ENCODE measurements around the gene SLC35F3.
"Not testable (repeated sequence)": the region's sequence is repeated elsewhere in the genome, so short reads cannot be mapped to it uniquely, and the experiment has no call there.

SLC35F3 gene

GRCh38 chr1:234331507-234331906, 427.0 kb downstream of the SLC35F3 start:
- peaks cover 15% of the 10 kb centered on the region; the same call in 1 of the 2 replicates for H3K9me3 ChIP-seq (ENCODE audit: control insufficient read depth, insufficient read depth, low read depth, low read length)
- H3K9ac ChIP-seq (ENCODE audit: low read length) = no peak overlapping the region
- H3K4me1 ChIP-seq (ENCODE audit: control insufficient read depth, insufficient read depth, low read length) = 0 out of 2 replicates have a peak, but pooled peaks cover 4% of the 10 kb centered on the region
- no peaks in the 10 kb centered on the region for H3K36me3 ChIP-seq (ENCODE audit: control insufficient read depth, insufficient read depth, low read length)
- no peaks in the 10 kb centered on the region for H3K27me3 ChIP-seq (ENCODE audit: control insufficient read depth, insufficient read depth, low read length)
- no peak overlapping the region for H3K4me3 ChIP-seq (ENCODE audit: low read depth, low read length)
- H3K27ac ChIP-seq (ENCODE audit: low read depth, low read length) = no peak overlapping the region

GRCh38 chr1:234336359-234336758, 431.9 kb downstream of the SLC35F3 start:
- Histone ChIP-seq H3K27me3 (ENCODE audit: control insufficient read depth, insufficient read depth, low read length) (no peaks in the 10 kb centered on the region), H3K4me1 (ENCODE audit: control insufficient read depth, insufficient read depth, low read length) (0 out of 2 replicates have a peak, but pooled peaks cover 4% of the 10 kb centered on the region), H3K36me3 (ENCODE audit: control insufficient read depth, insufficient read depth, low read length) (no peaks in the 10 kb centered on the region), H3K4me3 (ENCODE audit: low read depth, low read length) (no peak overlapping the region), H3K27ac (ENCODE audit: low read depth, low read length) (no peak overlapping the region), H3K9ac (ENCODE audit: low read length) (no peak overlapping the region), H3K9me3 (ENCODE audit: control insufficient read depth, insufficient read depth, low read depth, low read length) (peaks cover 36% of the 10 kb centered on the region)

- Histone ChIP-seq H3K27me3 (ENCODE audit: control insufficient read depth, insufficient read depth, low read length) (no peaks in the 10 kb centered on the region), H3K9ac (ENCODE audit: low read length) (no peak overlapping the region), H3K4me1 (ENCODE audit: control insufficient read depth, insufficient read depth, low read length) (0 out of 2 replicates have a peak, but pooled peaks cover 2% of the 10 kb centered on the region), H3K27ac (ENCODE audit: low read depth, low read length) (no peak overlapping the region), H3K4me3 (ENCODE audit: low read depth, low read length) (no peak overlapping the region), H3K9me3 (ENCODE audit: control insufficient read depth, insufficient read depth, low read depth, low read length) (peaks cover 36% of the 10 kb centered on the region), H3K36me3 (ENCODE audit: control insufficient read depth, insufficient read depth, low read length) (no peaks in the 10 kb centered on the region)
These were observed 432.8 kb downstream of the SLC35F3 start for GRCh38 chr1:234337233-234337632.

GRCh38 chr1:234340528-234340927, 436.1 kb downstream of the SLC35F3 start:
- Histone ChIP-seq H3K27ac (ENCODE audit: low read depth, low read length) (no peak overlapping the region), H3K36me3 (ENCODE audit: control insufficient read depth, insufficient read depth, low read length) (no peaks in the 10 kb centered on the region), H3K9me3 (ENCODE audit: control insufficient read depth, insufficient read depth, low read depth, low read length) (peaks cover 35% of the 10 kb centered on the region), H3K4me1 (ENCODE audit: control insufficient read depth, insufficient read depth, low read length) (no peaks in the 10 kb centered on the region), H3K27me3 (ENCODE audit: control insufficient read depth, insufficient read depth, low read length) (no peaks in the 10 kb centered on the region), H3K4me3 (ENCODE audit: low read depth, low read length) (no peak overlapping the region), H3K9ac (ENCODE audit: low read length) (no peak overlapping the region)

- Histone ChIP-seq H3K36me3 (ENCODE audit: control insufficient read depth, insufficient read depth, low read length) (no peaks in the 10 kb centered on the region), H3K27ac (ENCODE audit: low read depth, low read length) (no peak overlapping the region), H3K4me3 (ENCODE audit: low read depth, low read length) (no peak overlapping the region), H3K27me3 (ENCODE audit: control insufficient read depth, insufficient read depth, low read length) (no peaks in the 10 kb centered on the region), H3K4me1 (ENCODE audit: control insufficient read depth, insufficient read depth, low read length) (no peaks in the 10 kb centered on the region), H3K9me3 (ENCODE audit: control insufficient read depth, insufficient read depth, low read depth, low read length) (peaks cover 21% of the 10 kb centered on the region), H3K9ac (ENCODE audit: low read length) (no peak overlapping the region)
These were observed 438.3 kb downstream of the SLC35F3 start for GRCh38 chr1:234342774-234343173.

- no peaks in the 10 kb centered on the region for H3K4me1 ChIP-seq (ENCODE audit: control insufficient read depth, insufficient read depth, low read length)
- peaks cover 14% of the 10 kb centered on the region for H3K9me3 ChIP-seq (ENCODE audit: control insufficient read depth, insufficient read depth, low read depth, low read length)
- H3K4me3 ChIP-seq (ENCODE audit: low read depth, low read length) = no peak overlapping the region
- no peaks in the 10 kb centered on the region for H3K36me3 ChIP-seq (ENCODE audit: control insufficient read depth, insufficient read depth, low read length)
- H3K27ac ChIP-seq (ENCODE audit: low read depth, low read length) = no peak overlapping the region
- H3K27me3 ChIP-seq (ENCODE audit: control insufficient read depth, insufficient read depth, low read length) = no peaks in the 10 kb centered on the region
- no peak overlapping the region for H3K9ac ChIP-seq (ENCODE audit: low read length)
These were observed 440.8 kb downstream of the SLC35F3 start for GRCh38 chr1:234345237-234345636.

- Histone ChIP-seq H3K27ac (ENCODE audit: low read depth, low read length) (no peak overlapping the region), H3K9ac (ENCODE audit: low read length) (no peak overlapping the region), H3K4me1 (ENCODE audit: control insufficient read depth, insufficient read depth, low read length) (no peaks in the 10 kb centered on the region), H3K27me3 (ENCODE audit: control insufficient read depth, insufficient read depth, low read length) (no peaks in the 10 kb centered on the region), H3K9me3 (ENCODE audit: control insufficient read depth, insufficient read depth, low read depth, low read length) (peaks cover 7% of the 10 kb centered on the region), H3K4me3 (ENCODE audit: low read depth, low read length) (no peak overlapping the region), H3K36me3 (ENCODE audit: control insufficient read depth, insufficient read depth, low read length) (no peaks in the 10 kb centered on the region)
These were observed 444.5 kb downstream of the SLC35F3 start for GRCh38 chr1:234348964-234349363.

- H3K27ac ChIP-seq (ENCODE audit: low read depth, low read length) = no peak overlapping the region
- no peaks in the 10 kb centered on the region for H3K36me3 ChIP-seq (ENCODE audit: control insufficient read depth, insufficient read depth, low read length)
- no peak overlapping the region for H3K9ac ChIP-seq (ENCODE audit: low read length)
- H3K4me3 ChIP-seq (ENCODE audit: low read depth, low read length) = no peak overlapping the region
- no peaks in the 10 kb centered on the region for H3K9me3 ChIP-seq (ENCODE audit: control insufficient read depth, insufficient read depth, low read depth, low read length)
- 0 out of 2 replicates have a peak, but pooled peaks cover 7% of the 10 kb centered on the region for H3K4me1 ChIP-seq (ENCODE audit: control insufficient read depth, insufficient read depth, low read length)
- no peaks in the 10 kb centered on the region for H3K27me3 ChIP-seq (ENCODE audit: control insufficient read depth, insufficient read depth, low read length)
These were observed 451.5 kb downstream of the SLC35F3 start for GRCh38 chr1:234355782-234356510.

- H3K4me1 ChIP-seq (ENCODE audit: control insufficient read depth, insufficient read depth, low read length); H3K27me3 ChIP-seq (ENCODE audit: control insufficient read depth, insufficient read depth, low read length); H3K4me3 ChIP-seq (ENCODE audit: low read depth, low read length); H3K36me3 ChIP-seq (ENCODE audit: control insufficient read depth, insufficient read depth, low read length); H3K27ac ChIP-seq (ENCODE audit: low read depth, low read length); H3K9ac ChIP-seq (ENCODE audit: low read length); H3K9me3 ChIP-seq (ENCODE audit: control insufficient read depth, insufficient read depth, low read depth, low read length): not testable (repeated sequence)
These were observed 452.3 kb downstream of the SLC35F3 start for GRCh38 chr1:234356615-234357269.

- Histone ChIP-seq H3K27ac (ENCODE audit: low read depth, low read length) (no peak overlapping the region), H3K9ac (ENCODE audit: low read length) (no peak overlapping the region), H3K27me3 (ENCODE audit: control insufficient read depth, insufficient read depth, low read length) (no peaks in the 10 kb centered on the region), H3K4me1 (ENCODE audit: control insufficient read depth, insufficient read depth, low read length) (0 out of 2 replicates have a peak, but pooled peaks cover 7% of the 10 kb centered on the region), H3K9me3 (ENCODE audit: control insufficient read depth, insufficient read depth, low read depth, low read length) (no peaks in the 10 kb centered on the region), H3K36me3 (ENCODE audit: control insufficient read depth, insufficient read depth, low read length) (no peaks in the 10 kb centered on the region), H3K4me3 (ENCODE audit: low read depth, low read length) (no peak overlapping the region)
These were observed 453.4 kb downstream of the SLC35F3 start for GRCh38 chr1:234357831-234358230.

- no peak overlapping the region for H3K9ac ChIP-seq (ENCODE audit: low read length)
- no peaks in the 10 kb centered on the region for H3K36me3 ChIP-seq (ENCODE audit: control insufficient read depth, insufficient read depth, low read length)
These were observed 456.7 kb downstream of the SLC35F3 start for GRCh38 chr1:234361102-234361603.

More at GRCh38 chr1:234361102-234361603, 456.7 kb downstream of the SLC35F3 start:
- H3K4me1 ChIP-seq (ENCODE audit: control insufficient read depth, insufficient read depth, low read length) = 0 out of 2 replicates have a peak, but pooled peaks cover 7% of the 10 kb centered on the region
- H3K9me3 ChIP-seq (ENCODE audit: control insufficient read depth, insufficient read depth, low read depth, low read length) = no peaks in the 10 kb centered on the region
- H3K27me3 ChIP-seq (ENCODE audit: control insufficient read depth, insufficient read depth, low read length) = no peaks in the 10 kb centered on the region
- H3K27ac ChIP-seq (ENCODE audit: low read depth, low read length) = no peak overlapping the region
- H3K4me3 ChIP-seq (ENCODE audit: low read depth, low read length) = no peak overlapping the region
